ENCODE results near the gene WDPCP. TPM values are rescaled to one million over a fixed set of nuclear protein-coding genes. Genes with fewer than 3 reads are reported as not detected.
"Not testable (repeated sequence)": the region's sequence is repeated elsewhere in the genome, so short reads cannot be mapped to it uniquely, and the experiment has no call there.

WDPCP gene
- total RNA-seq, 1 donor from 2014 or later: 5.2 TPM

- intact Hi-C loops (cut with DNase I): no loop called here
- Histone ChIP-seq H3K36me3 (no peaks in the 10 kb centered on the region), H3K27ac (no peak overlapping the region), H3K4me3 (no peak overlapping the region), H3K27me3 (no peaks in the 10 kb centered on the region), H3K4me1 (no peaks in the 10 kb centered on the region), H3K9me3 (no peaks in the 10 kb centered on the region)
- TF ChIP-seq CTCF (IDR thresholded peaks at IDR 0.05): no peak
- DNase-seq (ENCODE audit: low spot score in 2 of 2): no peak
Observed at GRCh38 chr2:63613391-63613901, 25.2 kb upstream of the WDPCP start.

GRCh38 chr2:63610525-63610924, 22.2 kb upstream of the WDPCP start:
- H3K4me1 ChIP-seq: no peaks in the 10 kb centered on the region
- no peak for TF ChIP-seq CTCF (IDR thresholded peaks at IDR 0.05)
- no peak overlapping the region for H3K27ac ChIP-seq
- no peak overlapping the region for H3K4me3 ChIP-seq
- H3K27me3 ChIP-seq: no peaks in the 10 kb centered on the region
- DNase-seq (ENCODE audit: low spot score in 2 of 2): no peak
- peaks cover 9 to 20% of the 10 kb centered on the region in 2 donors for H3K36me3 ChIP-seq
- H3K9me3 ChIP-seq: no peaks in the 10 kb centered on the region
- intact Hi-C loops (cut with DNase I): no loop called here

GRCh38 chr2:63608865-63609264, 20.6 kb upstream of the WDPCP start:
- H3K9me3 ChIP-seq; H3K4me1 ChIP-seq; H3K27me3 ChIP-seq; H3K4me3 ChIP-seq; intact Hi-C loops (cut with DNase I); H3K27ac ChIP-seq; DNase-seq (ENCODE audit: low spot score in 2 of 2): not testable (repeated sequence)
- peaks cover 25 to 35% of the 10 kb centered on the region in 2 donors for H3K36me3 ChIP-seq

- no peaks in the 10 kb centered on the region for H3K9me3 ChIP-seq
- H3K27me3 ChIP-seq: no peaks in the 10 kb centered on the region
- no peak for TF ChIP-seq CTCF (IDR thresholded peaks at IDR 0.05)
- no peaks in the 10 kb centered on the region for H3K4me1 ChIP-seq
- no peak overlapping the region for H3K4me3 ChIP-seq
- peaks cover 47 to 72% of the 10 kb centered on the region in 2 donors for H3K36me3 ChIP-seq
- no peak for DNase-seq (ENCODE audit: low spot score in 2 of 2)
- H3K27ac ChIP-seq: no peak overlapping the region
- intact Hi-C loops (cut with DNase I): no loop called here
Observed at GRCh38 chr2:63604666-63605065, 16.4 kb upstream of the WDPCP start.

- no peaks in the 10 kb centered on the region for H3K4me1 ChIP-seq
- DNase-seq (ENCODE audit: low spot score in 2 of 2): no peak
- intact Hi-C loops (cut with DNase I): no loop called here
- TF ChIP-seq CTCF (IDR thresholded peaks at IDR 0.05): no peak
- no peaks in the 10 kb centered on the region for H3K27me3 ChIP-seq
- H3K36me3 ChIP-seq: peaks cover 40 to 76% of the 10 kb centered on the region in 2 donors
- H3K4me3 ChIP-seq: no peak overlapping the region
- no peaks in the 10 kb centered on the region for H3K9me3 ChIP-seq
- no peak overlapping the region for H3K27ac ChIP-seq
Observed at GRCh38 chr2:63600881-63601460, 12.7 kb upstream of the WDPCP start.

- no peak overlapping the region for H3K4me3 ChIP-seq
- no peak for DNase-seq (ENCODE audit: low spot score in 2 of 2)
- no peak overlapping the region for H3K27ac ChIP-seq
- H3K36me3 ChIP-seq: peaks cover 23 to 71% of the 10 kb centered on the region in 2 donors
- H3K4me1 ChIP-seq: no peaks in the 10 kb centered on the region
- TF ChIP-seq CTCF (IDR thresholded peaks at IDR 0.05): no peak
- intact Hi-C loops (cut with DNase I): no loop called here
- H3K9me3 ChIP-seq: no peaks in the 10 kb centered on the region
- no peaks in the 10 kb centered on the region for H3K27me3 ChIP-seq
Observed at GRCh38 chr2:63598981-63599380, 10.7 kb upstream of the WDPCP start.
